NCI-H2227 (cell line): ENCODE results near the gene TCFL5.

Experiments
- DNase-seq: peaks from one replicate; lab custom pipeline; 2025; ENCODE audit not compliant: unreplicated experiment; lab: John Stamatoyannopoulos, UW

Gene TCFL5

DNA sequence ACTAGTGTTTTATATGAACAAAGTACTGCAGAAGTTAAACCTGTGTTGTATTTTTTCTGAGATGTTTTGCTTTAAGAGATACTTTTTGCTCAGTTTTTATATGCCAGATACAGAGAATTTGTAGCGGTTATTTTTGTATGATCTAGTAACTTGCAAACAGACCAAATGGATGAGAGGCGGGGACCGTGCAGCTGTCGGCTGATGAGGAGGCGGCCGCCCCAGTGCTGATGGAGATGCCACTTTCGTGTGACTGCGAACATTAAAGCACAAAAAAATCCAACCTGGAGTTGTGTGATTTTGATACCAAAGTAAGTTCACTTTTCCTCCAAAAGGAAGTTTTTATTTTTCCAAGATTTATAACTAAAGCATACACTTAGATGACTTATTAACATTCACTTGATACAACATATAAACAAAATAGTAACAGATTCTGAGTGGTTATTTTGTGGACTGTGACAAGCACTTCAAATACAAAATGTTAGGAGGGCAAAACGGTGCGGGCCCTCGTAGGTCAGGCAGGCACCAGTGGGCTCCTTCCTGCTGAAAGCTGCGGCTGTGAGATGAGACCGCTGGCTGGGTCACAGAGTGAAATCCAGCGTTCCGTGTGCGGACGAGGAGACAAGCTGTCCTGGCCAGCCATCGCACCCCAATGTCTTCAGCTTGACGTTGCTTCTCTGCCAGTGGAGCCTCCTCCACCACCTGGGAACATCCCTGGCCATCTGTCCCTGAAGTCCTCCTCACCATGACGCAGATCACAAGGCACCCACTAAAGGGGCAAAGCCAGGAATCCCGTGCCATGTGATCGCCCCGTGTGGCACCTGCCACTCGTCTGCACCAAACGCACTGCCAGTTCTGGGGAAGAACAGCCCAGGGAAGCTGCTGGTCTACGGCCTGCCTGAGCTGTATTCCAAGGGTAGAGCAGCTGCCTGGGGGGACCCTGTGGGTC, 61.0 kb downstream of the TCFL5 start:
- no peak for DNase-seq

DNA sequence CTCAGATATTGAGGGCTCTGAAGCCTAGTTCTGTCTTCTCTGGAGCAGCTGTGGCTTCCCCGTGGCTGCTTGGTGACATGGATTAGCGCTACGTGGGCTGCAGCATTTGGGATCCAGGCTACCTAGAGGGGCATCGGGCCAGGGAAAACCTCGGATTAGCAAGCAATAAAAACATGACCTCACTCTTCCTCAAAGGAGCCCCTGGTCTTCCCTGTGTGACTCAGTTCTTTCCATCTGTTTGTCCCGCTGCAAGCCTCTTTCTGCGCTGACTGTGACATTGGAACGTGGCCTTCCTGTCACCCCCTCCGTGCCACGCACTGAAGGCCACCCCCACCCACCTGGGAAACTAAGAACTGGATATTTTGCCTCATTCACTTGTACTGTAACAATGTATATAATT, 61.7 kb downstream of the TCFL5 start:
- DNase-seq, result no peak

DNA sequence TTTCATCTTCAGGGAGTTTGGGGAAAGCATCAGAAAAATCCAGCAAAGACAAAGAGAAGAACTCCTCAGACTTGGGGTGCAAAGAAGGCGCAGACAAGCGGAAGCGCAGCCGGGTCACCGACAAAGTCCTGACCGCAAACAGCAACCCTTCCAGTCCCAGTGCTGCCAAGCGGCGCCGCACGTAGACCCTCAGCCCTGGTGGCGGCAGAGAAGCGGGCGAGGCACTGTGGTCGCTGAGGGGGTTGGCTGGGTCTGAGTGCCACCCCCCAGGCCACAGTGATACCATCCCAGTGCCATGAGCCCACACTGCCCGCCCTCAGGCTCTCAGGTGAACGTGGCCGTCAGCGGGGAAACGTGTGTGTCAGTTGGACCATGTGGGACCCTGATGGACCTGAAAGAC, 62.2 kb downstream of the TCFL5 start:
- no peak for DNase-seq

DNA sequence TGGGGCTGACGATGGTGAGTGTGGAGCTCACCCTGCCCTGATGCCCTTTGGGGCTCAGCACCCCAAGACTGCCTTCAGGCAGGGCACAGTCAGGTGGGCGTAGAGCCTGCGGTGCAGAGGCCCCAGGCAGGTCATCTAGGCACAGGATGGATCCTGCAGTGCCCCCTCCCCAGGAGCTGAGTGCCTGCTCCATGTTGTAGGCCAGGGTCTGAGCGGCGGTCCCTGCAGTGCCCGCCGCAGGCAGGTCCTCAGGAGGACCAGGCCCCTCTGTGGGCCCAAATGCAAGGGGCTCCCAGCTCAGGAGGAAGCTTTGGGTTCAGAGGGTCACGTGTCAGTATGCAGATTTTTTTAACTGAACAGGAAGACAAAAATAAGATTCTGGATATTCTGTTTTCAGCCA, 62.6 kb downstream of the TCFL5 start:
- DNase-seq, result no peak

DNA sequence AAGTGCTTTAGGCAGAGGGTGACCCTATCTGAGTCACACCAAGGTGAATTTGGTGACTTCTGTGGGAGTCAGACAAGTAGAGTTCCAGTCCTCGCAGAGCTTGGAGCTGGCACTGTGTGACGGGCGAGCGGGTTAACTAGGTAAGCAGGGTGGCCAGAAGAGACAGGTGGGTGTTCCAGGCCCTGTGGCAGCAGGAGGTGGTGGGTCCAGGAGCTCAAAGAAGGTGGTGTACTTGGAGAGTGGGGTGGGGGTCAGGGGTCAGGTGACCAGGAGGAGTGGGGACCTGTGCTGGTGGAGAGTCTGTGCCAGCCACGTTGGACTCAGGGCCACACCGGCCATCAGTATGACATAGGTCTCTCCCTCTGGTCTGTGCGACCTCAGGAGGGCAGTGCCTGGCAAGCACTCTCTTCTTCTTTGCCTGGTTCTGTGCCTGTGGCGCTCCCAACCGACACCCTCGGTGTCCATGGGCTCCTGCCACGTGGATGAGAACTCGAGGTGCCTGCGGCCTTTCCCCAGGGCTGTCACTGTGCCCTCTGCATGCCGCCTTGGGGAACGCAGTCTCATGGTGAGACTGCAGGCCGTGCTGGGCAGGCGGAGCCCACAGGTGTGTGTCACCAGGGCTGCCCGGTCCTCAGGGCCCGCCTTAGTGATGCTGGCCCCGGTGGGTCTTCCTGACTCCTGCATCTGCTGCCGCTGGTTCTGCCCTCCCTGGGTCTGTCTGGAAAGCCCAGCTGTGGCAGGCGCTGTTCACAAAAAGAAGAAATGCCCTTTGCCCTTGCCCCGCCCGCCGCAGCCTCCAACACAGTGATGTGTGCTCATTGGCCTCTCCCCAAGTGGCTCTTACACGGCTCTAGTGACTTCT, 63.7 kb downstream of the TCFL5 start:
- no peak for DNase-seq

DNA sequence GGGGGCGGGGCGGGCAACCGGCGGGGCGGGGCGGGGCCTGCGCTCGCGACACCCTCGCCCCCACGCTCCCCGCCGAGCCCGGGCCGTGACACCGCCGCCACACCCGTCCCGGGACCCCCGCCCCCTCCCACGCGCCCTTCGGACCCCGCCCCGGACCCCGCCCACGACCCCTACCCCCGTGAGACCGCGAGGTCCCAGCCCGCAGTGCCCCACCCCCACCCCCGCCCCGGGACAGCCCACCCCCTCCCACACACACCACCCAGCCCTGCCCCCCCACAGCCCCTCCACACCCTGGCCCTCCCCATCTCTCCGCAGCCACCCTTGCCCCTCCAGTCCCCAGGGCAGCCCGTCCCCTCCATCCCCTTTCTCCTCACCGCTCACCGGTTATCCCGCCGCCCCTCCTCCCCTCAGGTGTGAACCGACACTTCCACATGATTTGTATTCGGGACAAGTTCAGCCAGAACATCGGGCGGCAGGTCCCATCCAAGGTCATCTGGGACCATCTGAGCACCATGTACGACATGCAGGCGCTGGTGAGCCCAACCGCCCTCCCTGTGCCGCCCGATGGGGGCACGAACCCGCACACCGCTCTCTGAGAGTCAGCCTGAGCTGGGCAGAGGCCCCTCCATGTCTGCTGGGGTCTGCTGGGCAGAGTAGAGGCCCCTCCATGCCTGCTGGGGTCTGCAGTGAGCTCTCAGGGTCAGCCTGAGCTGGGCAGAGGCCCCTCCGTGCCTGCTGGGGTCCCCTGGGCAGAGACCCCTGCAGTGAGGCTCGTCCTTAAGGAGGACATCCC, 64.7 kb downstream of the TCFL5 start:
- no peak for DNase-seq

DNA sequence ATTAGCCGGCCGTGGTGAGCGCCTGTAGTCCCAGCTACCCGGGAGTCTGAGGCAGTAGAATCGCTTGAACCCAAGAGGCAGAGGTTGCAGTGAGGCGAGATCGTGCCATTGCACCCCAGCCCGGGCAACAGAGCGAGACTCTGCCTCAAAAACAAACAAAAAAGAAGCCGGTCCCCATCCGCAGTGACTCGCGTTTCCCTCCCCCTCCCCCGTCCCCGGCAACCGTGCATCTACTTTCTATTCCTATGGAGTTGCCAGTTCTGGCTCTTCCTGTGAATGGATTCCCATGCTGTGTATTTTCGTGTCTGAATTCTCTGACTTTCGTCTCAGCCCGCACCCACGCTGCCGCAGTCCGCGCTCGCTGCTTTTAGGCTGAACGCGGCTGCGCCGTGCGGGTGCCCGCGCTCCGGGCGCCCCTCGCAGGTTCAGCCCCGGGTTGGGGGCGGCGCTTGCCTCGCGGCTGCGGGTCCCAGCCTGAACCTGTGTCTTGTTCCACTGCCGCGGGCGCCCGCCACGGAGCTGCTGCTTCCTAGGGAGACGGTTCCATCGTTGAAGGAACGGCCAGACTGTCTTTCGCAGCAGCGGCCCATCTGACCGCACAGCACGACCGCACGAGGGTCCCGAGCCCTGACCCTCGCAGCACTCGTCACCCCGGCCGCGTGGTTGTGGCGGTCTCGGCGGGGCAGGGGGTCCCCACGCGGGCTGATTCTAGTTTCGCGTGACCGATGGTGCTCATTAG, 66.4 kb downstream of the TCFL5 start:
- DNase-seq, result peak; percentile 91

DNA sequence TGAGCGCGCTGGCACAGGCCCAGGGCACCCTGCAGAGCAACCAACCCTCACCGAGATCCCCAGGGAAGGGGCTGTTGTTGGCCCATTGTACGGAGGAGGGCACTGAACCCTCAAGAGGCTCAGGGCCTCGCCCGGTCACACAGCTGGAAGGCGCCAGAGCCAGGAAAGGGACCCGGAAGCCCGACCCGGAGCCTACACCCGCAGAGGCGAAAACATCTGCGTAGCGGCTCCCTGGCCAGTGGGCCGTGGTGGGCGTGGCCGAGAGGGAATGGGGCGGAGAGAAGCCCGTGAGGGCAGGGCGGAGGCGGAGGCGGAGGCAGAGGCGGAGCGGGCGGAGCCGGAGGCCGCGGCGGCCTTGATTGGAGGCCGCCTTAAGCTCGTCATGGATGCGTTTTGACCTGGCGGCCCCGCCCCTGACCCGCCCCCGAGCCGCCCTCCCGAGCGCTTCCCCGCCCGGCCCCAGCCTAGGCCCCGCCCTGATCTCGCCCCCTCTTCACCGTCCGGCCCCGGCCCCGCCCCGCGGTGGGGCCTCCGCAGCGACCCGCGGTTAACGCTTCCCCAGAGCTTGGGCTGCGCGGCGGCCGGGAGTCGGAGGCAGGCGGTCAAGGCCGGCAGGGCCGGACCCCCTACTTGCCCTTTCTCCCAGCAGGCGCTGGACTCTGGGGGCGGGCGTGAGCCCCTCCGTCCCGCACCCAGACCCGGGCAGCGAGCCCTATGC, 67.5 kb downstream of the TCFL5 start:
- peak; percentile 98 for DNase-seq

DNA sequence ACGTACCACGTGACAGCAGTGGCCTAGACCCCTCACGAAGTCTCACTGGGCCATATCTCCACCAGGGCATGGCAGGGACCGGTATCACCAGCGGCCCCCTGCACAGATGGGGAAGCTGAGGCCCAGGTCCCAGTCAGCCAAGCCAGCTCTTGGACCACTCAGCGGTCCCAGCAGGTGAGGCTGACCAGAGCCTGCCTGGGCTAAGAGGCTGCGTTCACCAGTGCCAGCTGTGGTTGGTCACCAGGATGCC, 67.9 kb downstream of the TCFL5 start:
- DNase-seq, result no peak

DNA sequence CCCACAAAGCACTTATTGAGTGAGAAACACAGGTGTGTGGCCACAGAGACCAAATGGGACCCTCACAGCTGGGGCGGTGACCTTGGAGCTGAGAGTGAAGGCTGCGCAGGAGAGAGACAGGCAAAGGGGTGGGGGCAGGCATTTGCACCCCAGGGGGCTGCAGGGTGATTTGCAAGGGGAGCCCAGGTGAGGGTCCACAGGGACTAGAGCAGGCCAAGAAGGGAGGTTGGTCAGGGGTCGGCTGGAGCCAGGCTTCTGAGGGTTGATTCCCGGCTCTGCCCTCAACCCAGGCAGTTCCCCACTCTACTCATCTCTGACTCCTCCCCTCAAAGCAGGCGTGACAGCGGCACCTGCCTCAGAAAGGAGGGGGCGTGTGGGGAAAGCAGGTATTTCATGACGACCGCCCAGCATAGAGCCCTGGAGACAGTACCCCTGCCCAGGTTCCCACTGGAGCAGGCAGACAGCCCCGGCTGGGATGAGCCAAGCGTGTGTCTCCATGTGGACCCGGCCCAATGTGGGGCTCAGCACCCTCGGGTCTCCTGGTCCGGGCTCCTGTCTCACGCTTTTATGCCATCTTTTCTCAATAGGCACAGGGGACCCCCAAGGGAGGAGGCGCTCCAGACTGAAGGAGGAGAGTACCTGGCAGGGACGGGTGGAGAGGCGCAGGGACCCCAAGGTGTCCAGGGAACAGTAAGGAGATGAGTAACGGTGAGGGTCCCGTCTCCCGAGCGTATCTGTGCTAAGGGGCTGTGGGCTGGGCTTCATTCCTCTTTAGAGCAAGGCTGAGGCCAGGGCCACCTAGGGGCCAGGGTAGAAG, 68.5 kb downstream of the TCFL5 start:
- DNase-seq, result no peak

DNA sequence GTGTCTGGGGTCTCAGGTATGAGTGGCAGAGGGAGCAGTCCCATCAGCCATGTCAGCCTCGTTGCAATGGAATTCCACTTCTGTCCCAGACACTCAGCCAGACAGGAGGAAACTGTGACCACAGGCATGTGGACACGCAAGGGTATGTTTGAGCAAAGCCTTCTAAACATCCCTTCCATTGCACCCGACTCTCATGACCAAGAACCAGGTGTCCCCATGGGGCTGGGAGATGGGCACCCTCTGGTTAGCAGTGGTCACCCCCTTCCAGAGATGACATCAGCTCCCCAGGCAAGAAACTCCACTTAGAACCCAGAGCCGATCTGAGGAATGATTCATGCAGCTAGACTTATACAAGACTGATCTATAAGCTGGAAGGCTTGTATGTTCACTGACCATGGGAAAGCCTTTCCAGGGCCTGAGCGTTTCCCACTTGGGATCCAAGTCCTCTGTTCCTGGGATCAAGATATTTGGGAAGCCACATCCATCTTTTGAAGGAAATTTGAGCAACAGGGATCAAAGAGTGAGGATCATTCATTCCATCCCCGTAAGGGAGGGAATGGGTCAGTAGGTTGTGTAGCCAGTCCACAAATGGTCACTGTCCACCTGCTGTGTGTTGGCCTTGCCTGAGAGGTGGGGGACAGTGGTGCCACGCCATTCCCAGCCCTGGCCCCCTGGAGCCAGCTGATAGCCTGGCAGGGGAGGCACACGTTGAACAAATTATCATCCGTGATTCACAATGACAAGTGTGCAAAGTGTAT, 69.3 kb downstream of the TCFL5 start:
- DNase-seq, result no peak

DNA sequence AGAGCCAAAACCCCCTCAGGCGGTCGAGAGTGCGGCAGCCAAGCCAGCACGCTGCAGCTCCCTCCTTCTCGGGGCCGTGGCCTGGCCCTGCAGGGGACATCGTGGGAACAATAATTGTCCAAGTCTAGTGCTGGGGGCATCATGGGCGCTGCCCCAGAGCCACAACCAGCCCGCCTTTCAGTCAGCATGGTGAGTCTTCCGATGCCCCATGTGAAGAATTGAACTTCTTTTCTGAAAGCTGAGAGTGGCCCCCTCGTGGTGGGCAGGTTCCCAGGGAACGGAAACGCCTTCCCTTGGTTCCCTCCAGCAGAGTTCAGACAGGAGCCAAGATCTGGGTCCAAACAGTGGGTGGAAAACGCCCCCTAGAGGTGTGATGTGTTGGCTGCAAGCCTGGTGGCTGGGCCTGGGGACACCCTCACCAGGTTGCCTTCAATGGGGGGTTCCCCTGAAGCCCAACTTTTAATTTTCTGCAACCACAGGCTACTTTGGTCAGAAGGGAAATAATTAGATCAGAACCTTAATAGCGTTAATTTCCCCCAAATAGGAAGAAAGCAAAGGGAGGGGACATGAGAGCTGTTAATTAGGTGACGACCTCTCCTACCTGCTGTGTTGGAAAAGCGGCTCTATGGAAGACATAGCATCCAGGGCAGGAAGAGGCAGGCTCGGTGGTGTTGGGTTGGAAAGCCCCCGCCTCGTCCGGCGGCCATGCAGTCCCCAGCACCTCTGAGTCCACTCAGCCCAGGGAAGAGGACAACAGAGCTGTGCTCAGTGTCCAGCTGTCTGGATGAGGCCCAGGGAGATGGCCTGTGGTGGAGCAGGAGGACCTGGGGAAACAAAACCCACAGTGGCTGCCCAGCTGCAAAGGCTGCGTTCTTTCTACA, 70.1 kb downstream of the TCFL5 start:
- DNase-seq, result peak; percentile 93
